NCI-H345 treated with DMSO at 0.1 percent for 48 hours (cell line): ENCODE results near the gene ALDH1A3.
"Not testable (repeated sequence)": the region's sequence is repeated elsewhere in the genome, so short reads cannot be mapped to it uniquely, and the experiment has no call there.

Experiments
- DNase-seq: peaks from one replicate; lab custom pipeline; 2025; ENCODE audit not compliant: unreplicated experiment; lab: John Stamatoyannopoulos, UW

Gene ALDH1A3

DNA sequence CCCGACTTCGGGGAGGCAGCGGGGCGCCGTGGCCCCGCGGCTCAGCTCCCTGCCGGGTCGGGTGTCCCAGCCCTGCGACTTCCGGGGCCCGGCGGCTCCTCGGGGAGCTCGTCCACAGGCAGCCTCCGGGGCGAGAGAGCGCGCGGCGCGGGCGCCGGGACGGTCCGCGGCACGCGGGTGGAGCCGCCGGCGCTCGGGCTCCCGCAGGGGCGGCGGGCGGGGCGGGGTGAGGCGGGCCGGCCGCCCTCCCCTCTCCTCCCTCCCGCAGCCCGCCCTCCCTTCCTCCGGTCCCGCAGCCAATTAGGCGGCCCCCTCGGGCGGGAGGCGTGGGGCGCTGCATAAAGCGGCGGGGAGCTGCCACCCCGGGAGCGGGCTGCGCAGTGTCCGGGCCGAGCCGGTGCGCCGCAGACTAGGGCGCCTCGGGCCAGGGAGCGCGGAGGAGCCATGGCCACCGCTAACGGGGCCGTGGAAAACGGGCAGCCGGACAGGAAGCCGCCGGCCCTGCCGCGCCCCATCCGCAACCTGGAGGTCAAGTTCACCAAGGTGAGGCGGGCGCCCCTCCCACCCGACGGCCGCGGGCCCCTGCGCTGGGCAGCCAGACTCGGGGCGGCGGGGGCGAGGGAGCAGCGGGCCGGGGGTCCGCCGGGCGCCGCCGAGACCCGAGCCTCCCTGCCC is at the start of gene ALDH1A3:
Gene ALDH1A3 (plus strand): TSS at position 368 of the 675 bp plus-strand sequence. CDS start 77 bp downstream, at position 445.
- no peak for DNase-seq

DNA sequence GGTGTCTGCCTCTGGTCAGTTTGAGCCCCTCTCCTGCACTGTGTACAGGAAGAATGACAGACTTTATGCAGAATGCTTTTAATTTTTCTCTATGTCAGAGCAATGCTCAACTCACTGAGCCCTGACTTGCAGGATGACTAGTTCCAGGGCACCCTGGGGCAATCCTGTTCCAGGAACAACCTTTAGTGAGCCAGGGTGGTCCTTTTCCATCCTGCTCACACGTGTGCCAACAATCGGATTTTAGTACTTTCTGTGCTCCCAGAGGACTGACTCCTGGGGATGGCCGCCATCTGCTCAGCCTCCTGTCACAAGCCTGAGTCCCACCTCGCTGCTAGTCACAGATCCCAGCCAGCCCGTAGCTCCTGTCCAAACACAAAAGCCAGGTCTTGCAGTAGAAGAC is 48.2 kb upstream of the ALDH1A3 start:
- no peak for DNase-seq

DNA sequence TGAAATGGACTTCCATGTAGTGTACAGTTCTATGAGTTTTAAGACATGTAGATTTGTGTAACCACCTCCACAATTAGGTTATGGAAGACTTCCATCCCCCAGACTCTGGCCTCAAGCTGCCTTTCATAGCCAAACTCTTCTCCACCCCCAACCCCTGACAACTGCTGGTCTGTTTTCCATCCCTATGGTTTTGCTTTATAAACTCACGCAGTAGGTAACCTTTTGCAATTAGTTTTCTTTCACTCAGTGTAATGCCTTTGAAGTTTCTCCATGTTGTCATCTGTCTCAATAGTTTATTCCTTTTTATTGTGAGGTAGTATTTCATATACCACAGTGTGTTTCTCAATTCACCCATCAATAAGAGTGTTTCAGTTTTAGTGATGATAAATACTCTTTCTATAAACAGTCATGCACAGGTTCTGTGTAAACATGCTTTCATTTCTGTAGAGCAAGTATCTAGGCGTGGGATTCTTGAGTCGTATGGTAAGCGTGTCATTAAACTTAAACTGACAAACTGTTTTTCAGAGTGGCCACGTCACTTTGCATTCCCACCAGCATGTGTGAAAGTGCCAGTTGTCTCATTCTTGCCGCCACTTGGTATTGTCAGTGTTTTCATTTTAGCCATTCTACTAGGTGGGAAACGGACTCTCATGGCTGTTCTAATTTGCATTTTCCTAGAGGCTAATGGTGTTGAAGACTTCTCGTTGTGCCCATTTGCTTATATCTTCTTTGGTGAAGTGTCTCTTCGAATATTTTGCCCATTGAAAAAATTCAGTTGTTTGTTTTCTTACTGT is 47.3 kb upstream of the ALDH1A3 start:
- no peak for DNase-seq

DNA sequence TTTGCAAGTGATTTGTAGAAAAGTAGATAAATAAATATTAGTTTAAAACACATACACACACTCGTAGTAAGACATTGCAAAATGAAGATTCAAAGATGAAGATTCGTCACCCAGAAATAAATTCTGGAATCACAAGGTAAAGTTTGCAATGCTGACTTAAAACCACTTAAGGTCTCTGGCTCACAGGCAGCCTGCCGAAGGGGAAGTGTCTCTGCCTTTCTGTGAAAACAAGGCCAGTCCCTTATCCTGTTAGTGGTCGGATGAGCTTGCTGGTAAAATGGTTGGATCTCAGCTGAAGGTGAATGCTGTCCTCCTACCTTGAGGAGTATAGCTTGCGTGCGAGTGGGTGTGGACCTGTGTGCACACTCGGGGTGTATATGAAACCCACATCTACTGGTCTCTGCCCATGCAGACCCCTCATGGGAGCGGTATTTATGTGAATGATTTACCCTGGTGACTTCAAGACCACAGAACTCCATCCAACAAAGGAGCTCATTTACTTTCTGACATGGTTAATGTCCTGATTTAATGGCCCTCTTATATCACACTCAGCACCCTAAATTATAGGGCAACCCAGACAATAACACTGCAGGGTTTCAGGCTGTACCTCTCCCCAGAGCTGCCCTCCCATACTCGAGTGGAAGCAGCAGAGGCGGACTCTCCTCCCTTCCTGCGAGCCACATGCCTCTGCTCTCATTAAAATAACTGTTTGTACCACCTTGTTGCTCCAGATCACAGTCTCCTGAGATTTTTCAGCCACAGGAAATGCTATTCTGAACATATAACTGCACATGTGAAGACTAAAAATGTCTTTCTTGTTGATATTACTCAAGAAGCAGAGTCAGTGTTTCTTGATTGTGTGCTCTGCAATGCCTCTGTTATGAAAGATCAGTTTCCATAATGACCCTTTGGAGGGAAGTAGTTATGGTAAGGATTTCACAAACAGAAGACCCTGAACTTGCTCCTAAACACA is 45.9 kb upstream of the ALDH1A3 start:
- no peak for DNase-seq

DNA sequence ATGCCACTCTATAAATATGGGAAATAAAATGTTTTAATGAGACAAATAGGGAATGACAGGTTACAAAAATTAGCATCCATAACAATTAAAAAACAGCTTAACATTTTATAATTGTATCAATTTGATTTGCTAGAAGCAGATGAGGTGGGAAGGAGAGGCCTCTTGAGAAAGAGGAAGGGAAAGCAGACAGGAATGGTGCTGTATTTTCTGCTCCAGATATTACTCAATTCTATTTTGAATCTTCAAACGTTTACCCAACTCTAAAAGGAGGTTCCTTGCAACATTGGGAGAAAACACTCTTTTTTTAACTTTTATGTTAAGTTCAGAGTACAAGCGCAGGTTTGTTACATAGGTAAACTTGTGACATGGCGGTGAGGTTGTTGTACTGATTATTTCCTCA is 44.9 kb upstream of the ALDH1A3 start:
- DNase-seq, result no peak

DNA sequence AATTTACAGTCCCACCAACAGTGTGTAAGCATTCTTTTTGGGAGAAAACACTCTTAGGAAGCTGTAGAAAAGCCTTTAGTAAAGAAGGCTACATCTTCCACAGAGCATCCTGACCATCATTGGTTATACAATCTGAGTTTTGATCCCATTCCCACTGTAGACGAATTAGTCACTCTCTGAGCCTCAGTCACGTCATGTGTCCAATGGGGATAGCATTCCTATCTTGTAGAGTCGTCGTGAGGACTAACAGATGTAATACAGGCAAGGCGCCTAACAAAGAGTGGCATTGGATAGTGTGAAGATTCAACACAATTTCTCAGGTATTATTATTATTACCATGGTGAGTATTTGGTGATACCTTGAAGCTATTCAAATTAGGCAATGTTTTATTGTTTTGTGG is 44.0 kb upstream of the ALDH1A3 start:
- DNase-seq, result no peak

DNA sequence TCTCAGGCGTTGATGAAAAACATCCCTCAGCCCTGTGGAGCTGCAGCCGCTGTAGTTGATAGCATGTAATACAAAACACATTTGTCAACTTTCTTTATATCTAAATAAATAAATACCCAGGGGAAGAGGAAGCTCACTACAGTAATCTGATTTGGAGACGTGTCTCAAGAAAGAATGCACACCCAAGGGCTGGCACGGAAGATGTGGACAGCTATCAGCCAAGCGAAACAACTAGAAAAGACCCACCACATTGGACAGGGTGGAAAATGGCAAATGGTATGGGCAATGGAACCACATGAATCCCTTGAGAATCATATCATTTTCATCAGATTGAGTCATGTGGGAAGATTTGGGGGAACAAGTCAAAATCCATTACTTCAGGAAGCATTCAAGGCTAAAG is 43.1 kb upstream of the ALDH1A3 start:
- DNase-seq, result no peak

DNA sequence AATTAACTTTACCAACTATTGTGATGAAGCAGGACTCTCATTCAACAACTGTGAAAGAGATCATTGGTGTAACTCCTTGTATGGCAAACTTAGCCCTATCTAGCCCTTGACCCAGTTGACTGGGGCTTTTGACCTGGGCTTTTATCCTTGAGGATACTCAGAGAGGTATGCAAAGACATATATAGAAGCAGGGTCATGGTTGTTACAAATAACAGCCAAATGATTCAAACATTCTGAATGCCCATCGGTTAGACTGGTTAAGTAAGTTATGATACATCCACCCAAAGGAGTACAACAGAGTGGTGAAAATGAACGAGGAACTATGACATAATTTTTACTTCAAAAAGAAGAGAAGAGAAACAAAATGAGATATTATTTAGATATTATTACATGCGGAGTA is 38.2 kb upstream of the ALDH1A3 start:
- no peak for DNase-seq

DNA sequence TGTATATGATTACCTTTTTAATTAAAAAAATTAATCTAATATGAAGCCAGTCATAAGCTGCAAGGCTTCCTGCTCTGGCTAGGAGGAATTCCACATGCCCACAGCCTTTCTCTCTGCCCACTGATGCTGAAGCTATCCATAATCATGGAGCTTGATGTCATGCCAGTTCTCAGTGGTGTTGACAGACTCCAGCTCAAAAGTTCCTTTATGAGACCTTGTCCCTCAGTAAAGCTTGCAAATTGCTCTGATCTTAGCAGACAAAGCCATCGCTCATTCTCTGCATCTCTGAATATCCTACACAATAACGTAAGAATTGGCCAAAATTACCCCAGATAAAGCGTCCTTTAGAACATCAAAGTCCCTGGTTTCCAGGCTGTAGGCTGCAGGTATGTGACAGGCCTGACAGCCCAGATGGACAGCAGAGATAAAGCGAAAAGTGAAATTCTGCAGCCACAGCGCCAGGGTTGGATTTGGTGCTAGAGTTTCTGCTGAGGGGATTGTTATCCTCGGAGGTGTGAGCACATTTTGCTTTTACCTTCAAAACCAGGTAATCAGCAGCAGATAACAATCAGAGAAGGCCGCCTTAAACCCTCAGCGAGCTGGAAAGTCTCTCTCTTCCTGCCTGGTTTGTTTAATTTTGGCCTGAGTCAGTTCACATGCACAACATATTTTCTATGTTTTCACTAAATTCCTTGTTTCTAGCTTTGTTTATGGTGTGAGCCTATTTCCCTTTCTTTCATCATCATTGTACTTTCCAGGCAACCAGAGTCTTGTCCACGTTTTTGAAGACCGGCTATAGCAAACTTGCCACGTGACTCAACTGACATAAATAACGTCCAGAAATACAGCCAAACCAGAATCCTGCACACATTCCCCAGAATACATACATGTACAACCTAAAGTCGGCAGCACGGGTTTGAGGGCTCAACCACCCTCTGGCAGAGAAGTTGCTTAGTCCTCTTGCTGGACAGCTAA is 36.6 kb upstream of the ALDH1A3 start:
- no peak for DNase-seq

DNA sequence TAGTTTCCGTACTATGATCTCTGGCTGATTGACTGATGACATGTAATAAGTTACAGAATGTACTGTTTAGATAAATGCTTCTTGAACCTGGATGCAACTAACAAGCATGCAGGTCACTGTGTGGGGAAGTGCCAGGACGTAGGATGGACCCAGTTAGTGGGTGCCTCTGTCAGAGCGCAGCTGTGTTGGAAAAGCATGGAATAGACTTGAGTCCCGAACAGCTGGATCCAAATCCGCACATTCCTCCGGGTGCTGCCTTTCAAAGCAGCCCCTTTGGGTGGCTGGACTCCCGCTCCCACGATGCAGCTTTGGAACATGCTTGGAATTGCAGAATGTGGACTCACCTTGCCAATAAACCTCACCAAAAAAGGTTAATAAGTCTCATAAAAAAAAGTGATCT is 35.5 kb upstream of the ALDH1A3 start:
- no peak for DNase-seq

DNA sequence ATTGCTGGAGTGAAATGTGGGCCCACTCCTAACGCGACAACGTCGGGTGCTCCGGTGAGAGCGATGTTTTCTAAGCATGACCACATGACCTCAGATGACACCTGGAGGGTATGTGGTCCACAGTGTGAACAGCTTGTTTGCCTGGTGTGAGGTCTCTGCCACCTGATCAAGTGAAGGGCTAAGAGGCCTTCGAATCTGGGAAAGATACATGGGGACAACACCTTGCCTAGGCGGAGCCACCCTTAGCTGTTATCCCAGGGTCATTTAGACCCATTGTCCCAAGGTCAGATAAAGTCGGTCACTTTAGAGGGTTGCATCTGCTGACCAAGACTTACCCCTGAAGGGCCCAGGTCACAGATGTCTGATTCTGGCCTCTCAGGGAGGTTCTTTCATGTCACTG is 34.9 kb upstream of the ALDH1A3 start:
- no peak for DNase-seq

DNA sequence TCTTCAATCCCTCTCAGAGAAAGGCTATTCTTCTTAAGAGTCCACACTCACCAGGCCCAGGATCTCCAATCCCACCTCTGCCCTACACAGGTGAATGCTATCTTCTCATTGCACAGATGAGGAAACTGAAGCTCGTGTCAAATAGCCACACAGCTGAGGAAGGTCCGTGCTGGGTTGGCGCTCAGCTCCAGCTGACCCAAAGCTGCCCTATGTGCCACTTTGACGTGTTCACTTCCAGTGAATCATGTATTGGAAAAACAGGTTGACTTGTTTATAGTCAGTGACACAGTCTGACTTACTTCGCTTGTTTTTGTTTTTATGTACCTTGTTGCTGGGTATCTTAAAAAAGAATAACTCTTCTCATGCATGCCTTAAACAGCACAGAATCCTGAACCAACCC is 32.4 kb upstream of the ALDH1A3 start:
- no peak for DNase-seq

DNA sequence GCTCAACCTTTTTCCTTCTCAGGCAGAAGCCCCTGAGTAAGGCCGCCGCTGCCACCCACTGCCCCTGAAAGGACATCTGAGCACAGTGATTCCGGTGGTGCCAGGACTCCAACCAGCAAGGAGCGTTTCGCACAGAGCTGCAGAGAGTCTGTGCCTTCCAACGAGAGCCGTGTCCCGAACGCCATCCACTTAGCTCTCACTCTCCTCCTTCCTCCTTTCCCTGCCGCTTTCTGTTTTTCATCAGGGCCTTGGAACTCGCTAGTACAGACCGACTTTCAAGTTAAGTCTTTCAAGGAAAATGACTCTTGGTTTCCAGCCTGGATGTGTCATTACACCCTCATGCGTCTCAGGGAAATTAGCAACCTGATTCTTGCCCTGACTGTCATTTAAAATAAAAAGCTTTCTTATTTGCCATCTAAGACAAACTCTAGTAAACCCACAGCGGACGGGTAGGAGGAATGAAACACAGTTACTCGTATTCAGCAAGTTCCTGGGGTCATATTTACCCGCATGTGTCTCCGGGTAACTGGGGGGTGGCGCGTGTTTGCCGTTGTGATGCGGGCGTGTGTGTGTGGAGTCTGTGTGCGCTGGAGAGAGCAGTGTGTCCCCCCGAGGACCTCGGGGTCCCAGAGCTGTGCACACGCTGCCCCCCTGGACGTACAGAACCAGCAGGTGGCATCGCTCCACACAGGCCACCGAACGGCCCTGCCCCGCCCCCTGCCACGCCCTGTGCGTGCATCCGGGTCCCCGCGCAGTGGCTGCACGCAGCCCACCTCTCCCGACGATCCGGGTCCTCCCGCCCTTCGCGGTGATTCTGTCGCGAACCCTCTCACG is 30.4 kb upstream of the ALDH1A3 start:
- DNase-seq, result no peak

DNA sequence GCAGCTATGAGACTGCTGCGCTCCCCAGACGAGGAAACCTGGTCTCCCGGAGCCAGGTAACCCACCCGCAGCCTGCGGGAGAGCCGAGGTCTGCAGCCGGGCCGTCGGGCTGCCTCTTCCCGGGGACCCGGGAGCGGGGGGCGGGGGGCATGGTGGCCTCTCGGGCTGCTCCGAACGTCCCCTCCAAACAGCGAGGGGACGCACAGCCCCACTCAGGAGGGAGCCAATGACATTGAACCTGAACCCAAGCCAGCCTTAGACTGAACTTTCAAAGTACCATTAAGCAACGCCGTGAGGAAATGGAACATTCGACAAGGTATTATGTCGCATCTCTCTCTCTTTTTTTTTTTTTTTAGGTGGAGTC is 29.8 kb upstream of the ALDH1A3 start:
- no peak for DNase-seq

DNA sequence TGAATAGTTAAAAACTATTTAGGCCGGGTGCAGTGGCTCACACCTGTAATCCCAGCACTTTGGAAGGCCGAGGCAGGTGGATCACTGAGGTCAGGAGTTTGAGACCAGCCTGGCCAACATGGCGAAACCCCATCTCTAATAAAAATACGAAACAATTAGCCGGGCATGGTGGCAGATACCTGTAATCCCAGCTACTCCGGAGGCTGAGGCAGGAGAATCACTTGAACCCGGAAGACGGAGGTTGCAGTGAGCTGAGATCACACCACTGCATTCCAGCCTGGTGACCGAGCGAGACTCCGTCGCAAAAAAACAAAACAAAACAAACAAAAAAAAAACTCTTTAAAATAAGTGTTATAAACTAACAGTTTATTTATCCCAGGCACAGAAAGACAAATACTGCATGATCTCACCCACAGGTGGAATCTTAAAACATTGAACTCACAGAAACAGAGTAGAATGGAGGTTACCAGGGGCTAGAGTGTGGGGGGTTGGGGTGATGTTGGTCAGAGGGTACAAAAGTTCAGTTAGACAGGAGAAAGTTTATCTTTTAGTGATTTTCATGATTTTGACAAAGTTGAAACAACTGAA is 28.1 kb upstream of the ALDH1A3 start:
- not testable (repeated sequence) for DNase-seq

DNA sequence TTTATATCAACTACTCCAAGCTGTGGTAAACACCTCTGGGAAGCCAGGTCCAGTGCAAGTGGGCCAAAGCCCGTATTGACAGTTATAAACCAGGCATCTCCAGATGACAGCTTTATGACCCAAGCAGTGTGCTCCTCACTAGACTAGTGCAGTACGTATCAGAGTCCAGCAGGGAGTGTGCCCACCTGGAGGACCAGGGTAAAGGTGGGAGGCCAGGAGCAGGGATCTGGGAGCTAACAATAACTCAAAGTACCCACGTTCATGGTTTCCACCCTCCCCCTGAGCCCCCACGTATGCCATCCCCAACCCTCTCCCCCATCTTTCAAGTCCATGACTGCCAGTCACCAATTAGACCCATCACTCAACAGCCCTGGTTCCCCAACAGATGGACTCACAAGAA is 27.0 kb upstream of the ALDH1A3 start:
- DNase-seq, result no peak

DNA sequence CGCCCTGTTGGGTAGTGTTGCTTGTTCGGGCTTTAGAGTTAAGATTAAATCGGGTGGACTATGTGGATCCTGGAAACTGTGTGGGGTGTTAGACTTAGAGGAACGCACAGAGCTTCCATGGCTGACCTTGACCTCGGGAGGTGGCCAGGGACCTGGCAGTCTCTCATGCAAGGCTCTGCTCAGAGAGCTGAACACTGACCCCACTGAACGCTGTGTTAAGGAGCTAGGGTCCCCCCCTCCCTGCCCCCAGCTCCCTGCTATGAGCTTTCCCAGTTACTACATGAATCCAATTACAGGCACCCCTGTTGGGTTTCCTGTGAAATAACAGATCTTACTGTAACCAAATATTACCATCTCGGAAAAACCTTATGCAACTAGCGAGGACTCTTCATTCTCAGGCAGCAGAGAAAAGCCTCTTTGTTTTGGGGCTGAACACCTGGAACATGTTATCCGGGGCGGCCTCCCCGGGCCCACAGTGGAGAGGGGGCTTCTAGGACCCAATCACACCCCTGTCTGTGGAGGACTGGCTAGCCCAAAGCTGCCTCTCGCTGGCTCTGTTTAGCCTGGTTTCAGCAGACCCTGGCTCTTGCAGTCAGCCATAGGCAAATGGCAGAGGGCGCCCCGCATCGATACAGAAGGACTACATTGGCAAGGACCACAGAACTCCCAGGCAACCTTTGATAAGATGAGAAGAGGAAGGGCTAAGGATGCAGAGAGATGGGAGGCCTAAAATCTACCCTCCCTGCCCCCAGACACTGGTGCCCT is 25.8 kb upstream of the ALDH1A3 start:
- no peak for DNase-seq

DNA sequence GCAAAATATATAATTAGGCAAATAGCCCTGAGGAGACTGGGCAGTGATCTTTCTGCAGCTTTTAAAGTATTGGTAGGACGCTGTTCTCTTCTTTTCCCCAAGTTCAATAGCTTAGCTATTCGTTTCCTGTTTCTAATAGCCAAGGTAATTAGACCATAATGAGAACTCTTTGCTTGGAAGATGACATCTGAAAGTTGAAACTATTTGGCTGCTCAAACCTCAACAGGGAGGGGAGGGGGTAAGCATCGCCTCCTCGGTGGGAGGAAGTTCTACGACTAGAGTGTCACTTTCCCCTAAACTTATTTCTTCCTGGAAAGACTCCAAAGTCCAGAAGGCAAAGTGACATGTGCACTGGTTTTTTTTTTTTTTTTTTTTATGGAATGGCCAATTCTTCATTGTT is 22.8 kb upstream of the ALDH1A3 start:
- DNase-seq, result no peak
